Uterus (tissue), 2 donors: ENCODE results near the gene VIPR2.

ENCODE experiments used
- POLR2A ChIP-seq, 2 donors: fragments of 450-650 bp; IDR thresholded peaks; one replicate each; pipeline ENCODE4 v1.6.1; 2016; ENCODE audit warnings: antibody characterized with exemption in 2 of 2, mild to moderate bottlenecking in 1 of 2, moderate library complexity in 1 of 2
- TF ChIP-seq, protein P1 (sequence below), 4 experiments: fragments of 200-600 bp in 2 of 4; fragments of 450-650 bp in 2 of 4; sonication (generic) in 2 of 4; IDR thresholded peaks; one replicate each; pipeline ENCODE4 v1.5.1; 2016 to 2019; ENCODE audit warnings: antibody characterized with exemption in 4 of 4, mild to moderate bottlenecking in 2 of 4, moderate library complexity in 1 of 4

DNA sequence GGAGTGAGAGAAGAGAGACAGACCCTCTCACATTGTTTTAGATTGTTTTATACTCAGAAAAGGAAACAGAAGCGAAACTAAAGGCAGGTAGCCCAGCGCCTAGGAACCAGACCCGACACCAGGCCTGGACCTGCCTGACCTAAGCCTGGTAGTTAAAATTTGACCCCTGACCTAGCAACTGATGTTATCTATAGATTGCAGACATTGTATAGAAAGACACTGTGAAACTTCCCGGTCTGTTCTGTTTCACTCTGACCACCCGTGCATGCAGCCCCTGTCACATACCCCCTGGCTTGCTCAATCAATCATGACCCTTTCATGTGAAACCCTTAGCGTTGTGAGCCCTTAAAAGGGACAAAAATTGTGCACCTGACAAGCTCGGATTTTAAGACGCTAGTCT, 31.6 kb downstream of the VIPR2 start:
- TF ChIP-seq, protein P1, sequence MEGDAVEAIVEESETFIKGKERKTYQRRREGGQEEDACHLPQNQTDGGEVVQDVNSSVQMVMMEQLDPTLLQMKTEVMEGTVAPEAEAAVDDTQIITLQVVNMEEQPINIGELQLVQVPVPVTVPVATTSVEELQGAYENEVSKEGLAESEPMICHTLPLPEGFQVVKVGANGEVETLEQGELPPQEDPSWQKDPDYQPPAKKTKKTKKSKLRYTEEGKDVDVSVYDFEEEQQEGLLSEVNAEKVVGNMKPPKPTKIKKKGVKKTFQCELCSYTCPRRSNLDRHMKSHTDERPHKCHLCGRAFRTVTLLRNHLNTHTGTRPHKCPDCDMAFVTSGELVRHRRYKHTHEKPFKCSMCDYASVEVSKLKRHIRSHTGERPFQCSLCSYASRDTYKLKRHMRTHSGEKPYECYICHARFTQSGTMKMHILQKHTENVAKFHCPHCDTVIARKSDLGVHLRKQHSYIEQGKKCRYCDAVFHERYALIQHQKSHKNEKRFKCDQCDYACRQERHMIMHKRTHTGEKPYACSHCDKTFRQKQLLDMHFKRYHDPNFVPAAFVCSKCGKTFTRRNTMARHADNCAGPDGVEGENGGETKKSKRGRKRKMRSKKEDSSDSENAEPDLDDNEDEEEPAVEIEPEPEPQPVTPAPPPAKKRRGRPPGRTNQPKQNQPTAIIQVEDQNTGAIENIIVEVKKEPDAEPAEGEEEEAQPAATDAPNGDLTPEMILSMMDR (IDR thresholded peaks at IDR 0.05): no peak
- TF ChIP-seq POLR2A (IDR thresholded peaks at IDR 0.05): no peak
